GM12878 (cell line): ENCODE results near the gene SOAT2. TPM values are rescaled to one million over a fixed set of nuclear protein-coding genes. Genes with fewer than 3 reads are reported as not detected.
A peak's percentile ranks its signal among the peaks of the same experiment; 100 is the strongest.

Source experiments
- ASH2L ChIP-seq: fragments of 300-600, 200-600 bp; sonication (generic); IDR thresholded peaks from 2 replicates; pipeline ENCODE4 v1.6.1; 2017; ENCODE audit warnings: low read depth, mild to moderate bottlenecking, borderline replicate concordance
- BACH1 ChIP-seq: fragments of 450-650 bp; IDR thresholded peaks from 2 replicates; pipeline ENCODE4 v1.6.1; 2017; ENCODE audit warnings: mild to moderate bottlenecking, borderline replicate concordance
- CHD1 ChIP-seq: IDR thresholded peaks from 2 replicates; pipeline ENCODE4 v1.6.1; 2012; ENCODE audit warnings: low read depth, low read length, improper control_type of control experiment
- GABPA ChIP-seq: IDR thresholded peaks from 2 replicates; pipeline ENCODE4 v1.6.1; 2014; ENCODE audit warnings: antibody characterized with exemption, low read depth, mild to moderate bottlenecking, inconsistent platforms
- HDGF ChIP-seq: fragments of 450-650 bp; IDR thresholded peaks from 2 replicates; pipeline ENCODE4 v1.6.1; 2016; ENCODE audit warnings: antibody characterized with exemption
- MTA2 ChIP-seq: fragments of 450-650 bp; IDR thresholded peaks from 2 replicates; pipeline ENCODE4 v1.6.1; 2016; ENCODE audit warnings: low read depth, mild to moderate bottlenecking, moderate library complexity
- MTA3 ChIP-seq: IDR thresholded peaks from 2 replicates; pipeline ENCODE4 v1.6.1; 2012; ENCODE audit warnings: low read length, inconsistent platforms, borderline replicate concordance
- NBN ChIP-seq: fragments of 450-650 bp; IDR thresholded peaks from 2 replicates; pipeline ENCODE4 v1.6.1; 2016
- NFXL1 ChIP-seq: fragments of 450-650 bp; IDR thresholded peaks from 2 replicates; pipeline ENCODE4 v1.6.1; 2017; ENCODE audit warnings: antibody characterized with exemption, mild to moderate bottlenecking, borderline replicate concordance
- NFYB ChIP-seq: IDR thresholded peaks from 2 replicates; pipeline ENCODE4 v1.6.1; 2011; ENCODE audit warnings: low read depth, mild to moderate bottlenecking, low read length, improper control_type of control experiment, moderate library complexity; ENCODE audit not compliant: insufficient read depth
- RELA ChIP-seq: fragments of 450-650 bp; IDR thresholded peaks from 2 replicates; pipeline ENCODE4 v1.8.0; 2014; ENCODE audit warnings: borderline replicate concordance; ENCODE audit not compliant: partially characterized antibody
- RELB ChIP-seq: fragments of 450-650 bp; IDR thresholded peaks from 2 replicates; pipeline ENCODE4 v1.6.1; 2017; ENCODE audit warnings: low read depth, mild to moderate bottlenecking, moderate library complexity
- SIN3A ChIP-seq: IDR thresholded peaks from 2 replicates; pipeline ENCODE4 v1.6.1; 2012; ENCODE audit warnings: low read depth, low read length, improper control_type of control experiment
- SMAD1 ChIP-seq: fragments of 450-650 bp; IDR thresholded peaks from 2 replicates; pipeline ENCODE4 v1.6.1; 2018; ENCODE audit warnings: mild to moderate bottlenecking, low read depth; ENCODE audit not compliant: partially characterized antibody
- ZZZ3 ChIP-seq: IDR thresholded peaks from 2 replicates; pipeline ENCODE4 v1.6.1; 2011; ENCODE audit warnings: low read depth; ENCODE audit not compliant: control insufficient read depth, insufficient read length
- polyA plus RNA-seq, 11 experiments: library from polyadenylated mRNA; depleted of rRNA in 4 of 11; unstranded in 6 of 11; stranded (reverse) in 5 of 11; fragments of >200 nt; fragmentation: Nextera tagmentation in 4 of 11; fragmentation: Illumina TruSeq in 1 of 11; extraction: Ambion mirVana in 4 of 11; extraction: Trizol in 1 of 11; gene quantifications; 1 replicate in 1 of 11; 2 replicates in 10 of 11; pipeline versions ENCODE4 v1.2.1 to v1.2.3, GENCODE V29; 2011 to 2016; ENCODE audit warnings: inconsistent platforms in 2 of 11, missing spikeins in 2 of 11, low read depth in 1 of 11
- total RNA-seq, 4 experiments: library from RNA; depleted of rRNA in 3 of 4; stranded (reverse); fragments of >200 nt in 3 of 4; fragmentation: Illumina TruSeq in 1 of 4; extraction: Trizol in 1 of 4; gene quantifications; 2 replicates each; pipeline versions ENCODE4 v1.2.1 to v1.2.3, GENCODE V29; 2013 to 2021
- TF ChIP-seq, protein P1 (sequence below), 3 experiments: IDR thresholded peaks in 2 of 3; conservative IDR thresholded peaks in 1 of 3; 2 replicates each; pipeline ENCODE4 v1.5.1; 2011; ENCODE audit warnings: low read depth in 3 of 3, low read length in 3 of 3, mild to moderate bottlenecking in 3 of 3, control low read depth in 2 of 3, moderate library complexity in 2 of 3, inconsistent platforms in 1 of 3, mixed read lengths in 1 of 3; ENCODE audit not compliant: control insufficient read depth in 2 of 3, insufficient read depth in 1 of 3; ENCODE audit errors: extremely low read depth in 1 of 3
- TF ChIP-seq, protein P2 (sequence below): fragments of 450-650 bp; IDR thresholded peaks from 2 replicates; pipeline ENCODE4 v1.6.1; 2018; ENCODE audit warnings: mild to moderate bottlenecking, low read depth, moderate library complexity; ENCODE audit not compliant: partially characterized antibody
- TF ChIP-seq, protein P3 (sequence below): fragments of 450-650 bp; IDR thresholded peaks from 2 replicates; pipeline ENCODE4 v1.6.1; 2016; ENCODE audit warnings: mild to moderate bottlenecking
- TF ChIP-seq, protein P4 (sequence below): fragments of 450-650 bp; IDR thresholded peaks from 2 replicates; pipeline ENCODE4 v1.6.1; 2017; ENCODE audit warnings: mild to moderate bottlenecking

Gene SOAT2
- total and polyA plus RNA-seq, 10 of the 15 experiments (the other 5 are each of a cell fraction or from before 2014, with no cell fraction given) = 0.08 to 1.7 (median 0.69) TPM

- no peak for TF ChIP-seq ASH2L
- TF ChIP-seq RELA = peak; percentile 73
- no peak for TF ChIP-seq RELB
- TF ChIP-seq, protein P1, sequence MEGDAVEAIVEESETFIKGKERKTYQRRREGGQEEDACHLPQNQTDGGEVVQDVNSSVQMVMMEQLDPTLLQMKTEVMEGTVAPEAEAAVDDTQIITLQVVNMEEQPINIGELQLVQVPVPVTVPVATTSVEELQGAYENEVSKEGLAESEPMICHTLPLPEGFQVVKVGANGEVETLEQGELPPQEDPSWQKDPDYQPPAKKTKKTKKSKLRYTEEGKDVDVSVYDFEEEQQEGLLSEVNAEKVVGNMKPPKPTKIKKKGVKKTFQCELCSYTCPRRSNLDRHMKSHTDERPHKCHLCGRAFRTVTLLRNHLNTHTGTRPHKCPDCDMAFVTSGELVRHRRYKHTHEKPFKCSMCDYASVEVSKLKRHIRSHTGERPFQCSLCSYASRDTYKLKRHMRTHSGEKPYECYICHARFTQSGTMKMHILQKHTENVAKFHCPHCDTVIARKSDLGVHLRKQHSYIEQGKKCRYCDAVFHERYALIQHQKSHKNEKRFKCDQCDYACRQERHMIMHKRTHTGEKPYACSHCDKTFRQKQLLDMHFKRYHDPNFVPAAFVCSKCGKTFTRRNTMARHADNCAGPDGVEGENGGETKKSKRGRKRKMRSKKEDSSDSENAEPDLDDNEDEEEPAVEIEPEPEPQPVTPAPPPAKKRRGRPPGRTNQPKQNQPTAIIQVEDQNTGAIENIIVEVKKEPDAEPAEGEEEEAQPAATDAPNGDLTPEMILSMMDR (IDR thresholded peaks at IDR 0.05 in 2 of 3, conservative IDR thresholded peaks at IDR 0.05 in 1 of 3; ENCODE audit: control insufficient read depth in 2 of 3, extremely low read depth in 1 of 3, insufficient read depth in 1 of 3, low read depth in 3 of 3, low read length in 3 of 3) = peak; percentile 97 to 100 (median 99)
- TF ChIP-seq ZZZ3 = no peak
- TF ChIP-seq GABPA = no peak
- TF ChIP-seq, protein P2, sequence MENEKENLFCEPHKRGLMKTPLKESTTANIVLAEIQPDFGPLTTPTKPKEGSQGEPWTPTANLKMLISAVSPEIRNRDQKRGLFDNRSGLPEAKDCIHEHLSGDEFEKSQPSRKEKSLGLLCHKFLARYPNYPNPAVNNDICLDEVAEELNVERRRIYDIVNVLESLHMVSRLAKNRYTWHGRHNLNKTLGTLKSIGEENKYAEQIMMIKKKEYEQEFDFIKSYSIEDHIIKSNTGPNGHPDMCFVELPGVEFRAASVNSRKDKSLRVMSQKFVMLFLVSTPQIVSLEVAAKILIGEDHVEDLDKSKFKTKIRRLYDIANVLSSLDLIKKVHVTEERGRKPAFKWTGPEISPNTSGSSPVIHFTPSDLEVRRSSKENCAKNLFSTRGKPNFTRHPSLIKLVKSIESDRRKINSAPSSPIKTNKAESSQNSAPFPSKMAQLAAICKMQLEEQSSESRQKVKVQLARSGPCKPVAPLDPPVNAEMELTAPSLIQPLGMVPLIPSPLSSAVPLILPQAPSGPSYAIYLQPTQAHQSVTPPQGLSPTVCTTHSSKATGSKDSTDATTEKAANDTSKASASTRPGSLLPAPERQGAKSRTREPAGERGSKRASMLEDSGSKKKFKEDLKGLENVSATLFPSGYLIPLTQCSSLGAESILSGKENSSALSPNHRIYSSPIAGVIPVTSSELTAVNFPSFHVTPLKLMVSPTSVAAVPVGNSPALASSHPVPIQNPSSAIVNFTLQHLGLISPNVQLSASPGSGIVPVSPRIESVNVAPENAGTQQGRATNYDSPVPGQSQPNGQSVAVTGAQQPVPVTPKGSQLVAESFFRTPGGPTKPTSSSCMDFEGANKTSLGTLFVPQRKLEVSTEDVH = no peak
- no peak for TF ChIP-seq MTA3
- TF ChIP-seq BACH1 = no peak
- TF ChIP-seq MTA2 = no peak
- TF ChIP-seq SMAD1 = no peak
- TF ChIP-seq NFXL1 = no peak
- TF ChIP-seq, protein P3, sequence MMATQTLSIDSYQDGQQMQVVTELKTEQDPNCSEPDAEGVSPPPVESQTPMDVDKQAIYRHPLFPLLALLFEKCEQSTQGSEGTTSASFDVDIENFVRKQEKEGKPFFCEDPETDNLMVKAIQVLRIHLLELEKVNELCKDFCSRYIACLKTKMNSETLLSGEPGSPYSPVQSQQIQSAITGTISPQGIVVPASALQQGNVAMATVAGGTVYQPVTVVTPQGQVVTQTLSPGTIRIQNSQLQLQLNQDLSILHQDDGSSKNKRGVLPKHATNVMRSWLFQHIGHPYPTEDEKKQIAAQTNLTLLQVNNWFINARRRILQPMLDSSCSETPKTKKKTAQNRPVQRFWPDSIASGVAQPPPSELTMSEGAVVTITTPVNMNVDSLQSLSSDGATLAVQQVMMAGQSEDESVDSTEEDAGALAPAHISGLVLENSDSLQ = 0 out of 2 replicates have a peak, but pooled peaks have one; percentile 8
- no peak for TF ChIP-seq NFYB
- no peak for TF ChIP-seq SIN3A
- TF ChIP-seq HDGF = peak; percentile 97
- TF ChIP-seq NBN = peak; percentile 78; the same call in 1 of the 2 replicates
- no peak for TF ChIP-seq CHD1
- TF ChIP-seq, protein P4, sequence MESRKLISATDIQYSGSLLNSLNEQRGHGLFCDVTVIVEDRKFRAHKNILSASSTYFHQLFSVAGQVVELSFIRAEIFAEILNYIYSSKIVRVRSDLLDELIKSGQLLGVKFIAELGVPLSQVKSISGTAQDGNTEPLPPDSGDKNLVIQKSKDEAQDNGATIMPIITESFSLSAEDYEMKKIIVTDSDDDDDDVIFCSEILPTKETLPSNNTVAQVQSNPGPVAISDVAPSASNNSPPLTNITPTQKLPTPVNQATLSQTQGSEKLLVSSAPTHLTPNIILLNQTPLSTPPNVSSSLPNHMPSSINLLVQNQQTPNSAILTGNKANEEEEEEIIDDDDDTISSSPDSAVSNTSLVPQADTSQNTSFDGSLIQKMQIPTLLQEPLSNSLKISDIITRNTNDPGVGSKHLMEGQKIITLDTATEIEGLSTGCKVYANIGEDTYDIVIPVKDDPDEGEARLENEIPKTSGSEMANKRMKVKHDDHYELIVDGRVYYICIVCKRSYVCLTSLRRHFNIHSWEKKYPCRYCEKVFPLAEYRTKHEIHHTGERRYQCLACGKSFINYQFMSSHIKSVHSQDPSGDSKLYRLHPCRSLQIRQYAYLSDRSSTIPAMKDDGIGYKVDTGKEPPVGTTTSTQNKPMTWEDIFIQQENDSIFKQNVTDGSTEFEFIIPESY = no peak
Measured at GRCh38 chr12:53159195-53159839, 56.0 kb downstream of the SOAT2 start (continued).
